Stimulated activated CD4-positive, alpha-beta T cell treated with anti-CD3 and anti-CD28 coated beads, Interleukin-15, amount 100 ng/mL, for 24 hours (primary cell): ENCODE measurements around the gene KANK3.
"Not testable (repeated sequence)": the region's sequence is repeated elsewhere in the genome, so short reads cannot be mapped to it uniquely, and the experiment has no call there.

Experiments
- DNase-seq: peaks from one replicate; pipeline ENCODE4 v3.0.0-alpha.2; 2020

KANK3 gene

GRCh38 chr19:8342684-8343482, at the start of gene KANK3:
Gene KANK3 (minus strand): TSS chr19:8343262. CDS start chr19:8337828, 5,434 bp downstream.
- peak; percentile 97 for DNase-seq

- no peak for DNase-seq
Measured at GRCh38 chr19:8392017-8392591, 49.0 kb upstream of the KANK3 start.

GRCh38 chr19:8391198-8392016, 48.3 kb upstream of the KANK3 start:
- DNase-seq = no peak

- DNase-seq = peak; percentile 95
Measured at GRCh38 chr19:8390617-8390981, 47.5 kb upstream of the KANK3 start.

GRCh38 chr19:8389891-8390616, 47.0 kb upstream of the KANK3 start, which contains the start of gene RAB11B:
Gene RAB11B (plus strand): TSS chr19:8390360. CDS start chr19:8390417, 57 bp downstream.
- DNase-seq = peak; percentile 98

GRCh38 chr19:8388612-8388958, 45.5 kb upstream of the KANK3 start:
- DNase-seq = no peak

GRCh38 chr19:8387688-8388611, 44.9 kb upstream of the KANK3 start:
- DNase-seq = no peak

GRCh38 chr19:8386990-8387389, 43.9 kb upstream of the KANK3 start:
- DNase-seq = no peak

- not testable (repeated sequence) for DNase-seq
Measured at GRCh38 chr19:8386419-8386818, 43.4 kb upstream of the KANK3 start.

- not testable (repeated sequence) for DNase-seq
Measured at GRCh38 chr19:8385566-8385965, 42.5 kb upstream of the KANK3 start.

GRCh38 chr19:8385103-8385502, 42.0 kb upstream of the KANK3 start:
- DNase-seq = not testable (repeated sequence)

- DNase-seq = not testable (repeated sequence)
Measured at GRCh38 chr19:8384569-8384968, 41.5 kb upstream of the KANK3 start.

GRCh38 chr19:8379156-8379891, 36.3 kb upstream of the KANK3 start:
- DNase-seq = not testable (repeated sequence)

- DNase-seq = no peak
Measured at GRCh38 chr19:8377598-8377997, 34.5 kb upstream of the KANK3 start.

- DNase-seq = not testable (repeated sequence)
Measured at GRCh38 chr19:8376373-8376974, 33.4 kb upstream of the KANK3 start.

- DNase-seq = not testable (repeated sequence)
Measured at GRCh38 chr19:8375766-8376165, 32.7 kb upstream of the KANK3 start.

GRCh38 chr19:8373867-8374813, 31.1 kb upstream of the KANK3 start:
- DNase-seq = no peak

GRCh38 chr19:8371011-8371804, 28.1 kb upstream of the KANK3 start:
- no peak for DNase-seq
